Activated CD4-positive, alpha-beta T cell treated with anti-CD3 and anti-CD28 coated beads, Interleukin-2, amount 10 ng/mL, durations not matched to agents 24 days and 14 days (primary cell): ENCODE data around the gene ATXN7L2. TPM values are rescaled to one million over a fixed set of nuclear protein-coding genes. Genes with fewer than 3 reads are reported as not detected.

ENCODE experiments used
- DNase-seq: peaks from one replicate; pipeline ENCODE4 v3.0.0; 2022
- H3K27ac Mint-ChIP-seq: one replicate; pipeline ENCODE4 v1.8.0; 2022; ENCODE audit warnings: mild to moderate bottlenecking, mixed read lengths
- H3K27me3 Mint-ChIP-seq: one replicate; pipeline ENCODE4 v1.8.0; 2022; ENCODE audit warnings: mixed read lengths
- H3K36me3 Mint-ChIP-seq: one replicate; pipeline ENCODE4 v1.8.0; 2022; ENCODE audit warnings: low read depth, mild to moderate bottlenecking, mixed read lengths
- H3K4me1 Mint-ChIP-seq: one replicate; pipeline ENCODE4 v1.8.0; 2021; ENCODE audit warnings: mixed read lengths
- H3K4me3 Mint-ChIP-seq: one replicate; pipeline ENCODE4 v1.8.0; 2022; ENCODE audit warnings: mild to moderate bottlenecking, moderate library complexity, mixed read lengths
- H3K9me3 Mint-ChIP-seq: one replicate; pipeline ENCODE4 v1.8.0; 2021; ENCODE audit warnings: mixed read lengths
- intact Hi-C: fragments of 100-400 bp; cut with micrococcal nuclease; formaldehyde crosslinking; loops from one replicate; pipeline ENCODE4 v1.15.1; 2023
- total RNA-seq: library from RNA; stranded (reverse); gene quantifications from 2 replicates; pipeline ENCODE4 v1.2.3, GENCODE V29; 2022

Gene ATXN7L2
- total RNA-seq, 1 donor from 2014 or later, result 15.1 TPM

- Mint-ChIP-seq H3K9me3 (no peaks in the 10 kb centered on the region), H3K4me1 (peaks cover 43% of the 10 kb centered on the region), H3K4me3 (peak overlapping the region; percentile 96), H3K36me3 (peaks cover 10% of the 10 kb centered on the region), H3K27me3 (peaks cover 24% of the 10 kb centered on the region), H3K27ac (peak overlapping the region; percentile 82)
- DNase-seq, result no peak
- intact Hi-C loops, result loop anchor here (1.0 to 10.0 kb wide), 5 partner anchors 11 to 551 kb away; partner anchors contain the start of genes CYB561D1, ELAPOR1, PSMA5 and PSRC1
Measured at GRCh38 chr1:109482791-109483671, 674 bp upstream of the ATXN7L2 start.

GRCh38 chr1:109484519-109484975 lies 842 bp downstream of the ATXN7L2 start:
- H3K27me3 Mint-ChIP-seq, result peaks cover 18% of the 10 kb centered on the region
- H3K27ac Mint-ChIP-seq, result peak overlapping the region; percentile 98
- DNase-seq, result peak; percentile 70
- peak overlapping the region; percentile 99 for H3K4me3 Mint-ChIP-seq
- no peaks in the 10 kb centered on the region for H3K9me3 Mint-ChIP-seq
- intact Hi-C loops, result loop anchor here (1.0 to 10.0 kb wide), 2 partner anchors 235 to 370 kb away; partner anchors contain the start of genes CELSR2 and ELAPOR1
- H3K36me3 Mint-ChIP-seq, result peaks cover 18% of the 10 kb centered on the region
- H3K4me1 Mint-ChIP-seq, result peaks cover 36% of the 10 kb centered on the region

DNA sequence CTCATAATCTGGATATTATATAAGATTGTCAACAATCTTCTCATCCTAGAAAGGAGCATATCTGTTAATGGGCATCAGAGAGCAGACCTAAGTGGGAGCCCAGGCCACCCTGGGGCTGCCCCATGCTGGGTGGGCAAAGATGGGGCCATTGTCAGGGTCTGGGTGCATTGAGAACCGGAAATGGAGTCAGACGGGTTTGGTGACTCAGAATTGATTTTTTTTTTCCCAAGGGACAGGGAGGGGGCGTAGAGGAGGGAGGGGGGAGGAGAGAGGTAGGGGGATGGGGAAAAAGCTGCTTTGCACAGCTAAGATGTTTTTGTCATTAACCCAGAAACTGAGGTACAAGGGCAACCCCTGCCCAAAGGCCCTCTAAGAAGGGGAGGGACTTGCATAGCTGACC lies 1.3 kb downstream of the ATXN7L2 start:
- peaks cover 36% of the 10 kb centered on the region for H3K4me1 Mint-ChIP-seq

GRCh38 chr1:109487261-109487660 lies 3.6 kb downstream of the ATXN7L2 start:
- no peak overlapping the region for H3K27ac Mint-ChIP-seq
- intact Hi-C loops, result loop anchor here (10.0 kb wide), 1 partner anchor 372 kb away; the partner anchor contains the start of gene ELAPOR1

More for the DNA sequence above, 1.3 kb downstream of the ATXN7L2 start:
- H3K27me3 Mint-ChIP-seq, result peaks cover 13% of the 10 kb centered on the region
- intact Hi-C loops, result loop anchor here (10.0 kb wide), 1 partner anchor 370 kb away; the partner anchor contains the start of gene ELAPOR1
- no peak for DNase-seq
- H3K4me3 Mint-ChIP-seq, result peak overlapping the region; percentile 99
- peaks cover 18% of the 10 kb centered on the region for H3K36me3 Mint-ChIP-seq
- peak overlapping the region; percentile 98 for H3K27ac Mint-ChIP-seq
- no peaks in the 10 kb centered on the region for H3K9me3 Mint-ChIP-seq

GRCh38 chr1:109488201-109488600 lies 4.5 kb downstream of the ATXN7L2 start:
- Mint-ChIP-seq H3K9me3 (no peaks in the 10 kb centered on the region), H3K27ac (no peak overlapping the region), H3K4me1 (peaks cover 30% of the 10 kb centered on the region), H3K4me3 (no peak overlapping the region), H3K27me3 (no peaks in the 10 kb centered on the region), H3K36me3 (peaks cover 28% of the 10 kb centered on the region)
- DNase-seq, result no peak
- intact Hi-C loops, result loop anchor here (10.0 kb wide), 1 partner anchor 373 kb away; the partner anchor contains the start of gene ELAPOR1

More at GRCh38 chr1:109487261-109487660, 3.6 kb downstream of the ATXN7L2 start:
- H3K27me3 Mint-ChIP-seq, result no peaks in the 10 kb centered on the region
- H3K4me1 Mint-ChIP-seq, result peaks cover 36% of the 10 kb centered on the region
- no peak overlapping the region for H3K4me3 Mint-ChIP-seq
- DNase-seq, result no peak
- H3K36me3 Mint-ChIP-seq, result peaks cover 26% of the 10 kb centered on the region
- no peaks in the 10 kb centered on the region for H3K9me3 Mint-ChIP-seq

GRCh38 chr1:109488696-109489095 lies 5.0 kb downstream of the ATXN7L2 start:
- peaks cover 28% of the 10 kb centered on the region for H3K36me3 Mint-ChIP-seq
- DNase-seq, result no peak
- H3K27me3 Mint-ChIP-seq, result no peaks in the 10 kb centered on the region
- peaks cover 27% of the 10 kb centered on the region for H3K4me1 Mint-ChIP-seq
- no peak overlapping the region for H3K27ac Mint-ChIP-seq
- H3K9me3 Mint-ChIP-seq, result no peaks in the 10 kb centered on the region
- intact Hi-C loops, result loop anchor here (10.0 kb wide), 1 partner anchor 374 kb away; the partner anchor contains the start of gene ELAPOR1
- H3K4me3 Mint-ChIP-seq, result no peak overlapping the region

DNA sequence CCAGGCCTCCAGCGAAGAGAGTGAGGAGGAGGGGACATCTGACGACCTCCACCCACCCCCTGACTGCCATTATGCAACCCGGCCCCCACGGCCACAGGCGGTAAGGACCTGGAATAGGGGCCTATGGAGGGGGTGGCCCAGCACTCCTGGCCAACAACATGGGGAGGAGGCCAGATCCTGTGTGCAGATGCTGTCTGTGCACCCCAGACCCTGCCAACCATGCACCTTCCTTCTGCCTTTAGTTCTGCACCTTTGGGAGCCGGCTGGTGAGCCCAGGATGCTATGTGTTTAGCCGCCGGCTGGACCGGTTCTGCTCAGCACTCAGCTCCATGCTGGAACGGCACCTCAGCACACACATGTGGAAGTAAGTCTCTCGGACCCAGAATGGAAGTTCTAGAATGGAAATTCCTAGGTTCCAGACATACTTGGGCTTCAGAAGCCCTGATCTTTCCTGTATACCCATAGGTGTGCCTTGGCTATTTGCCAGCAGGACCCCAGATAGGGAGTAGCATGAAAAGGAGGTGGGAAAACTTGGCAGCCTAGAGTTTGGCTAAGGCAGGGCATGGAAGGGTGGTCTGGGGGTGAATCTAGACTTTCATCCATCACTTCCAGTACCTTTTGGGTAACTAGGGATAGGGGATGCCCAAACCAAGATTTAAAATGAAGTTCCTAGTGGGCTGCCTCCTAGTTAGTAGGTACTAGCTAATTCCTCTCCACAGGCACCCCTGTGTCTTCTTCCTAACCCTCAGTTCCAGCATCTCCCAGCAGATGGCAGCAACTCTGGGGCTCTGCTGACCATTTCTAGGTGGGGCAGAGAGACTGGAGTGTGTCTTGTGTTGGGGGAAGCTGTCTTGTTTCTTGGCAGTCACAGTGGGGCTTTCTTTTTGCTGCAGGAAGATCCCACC lies 6.6 kb downstream of the ATXN7L2 start:
- no peaks in the 10 kb centered on the region for H3K9me3 Mint-ChIP-seq
- H3K27me3 Mint-ChIP-seq, result no peaks in the 10 kb centered on the region
- peaks cover 20% of the 10 kb centered on the region for H3K4me1 Mint-ChIP-seq
- peak; percentile 92 for DNase-seq
- no peak overlapping the region for H3K4me3 Mint-ChIP-seq
- H3K27ac Mint-ChIP-seq, result no peak overlapping the region
- peaks cover 25% of the 10 kb centered on the region for H3K36me3 Mint-ChIP-seq
- intact Hi-C loops, result loop anchor here (5.0 kb wide), 1 partner anchor 132 kb away; no protein-coding TSS in a partner anchor

GRCh38 chr1:109490934-109491302 lies 7.2 kb downstream of the ATXN7L2 start:
- Mint-ChIP-seq H3K27ac (no peak overlapping the region), H3K9me3 (no peaks in the 10 kb centered on the region), H3K27me3 (no peaks in the 10 kb centered on the region), H3K4me1 (peaks cover 22% of the 10 kb centered on the region), H3K4me3 (no peak overlapping the region), H3K36me3 (peaks cover 25% of the 10 kb centered on the region)
- intact Hi-C loops, result loop anchor here (5.0 kb wide), 1 partner anchor 131 kb away; no protein-coding TSS in a partner anchor
- DNase-seq, result no peak

- no peak for DNase-seq
- peaks cover 29% of the 10 kb centered on the region for H3K36me3 Mint-ChIP-seq
- no peak overlapping the region for H3K27ac Mint-ChIP-seq
- intact Hi-C loops, result loop anchor here (5.0 kb wide), 1 partner anchor 131 kb away; no protein-coding TSS in a partner anchor
- no peaks in the 10 kb centered on the region for H3K27me3 Mint-ChIP-seq
- no peak overlapping the region for H3K4me3 Mint-ChIP-seq
- no peaks in the 10 kb centered on the region for H3K9me3 Mint-ChIP-seq
- H3K4me1 Mint-ChIP-seq, result peaks cover 21% of the 10 kb centered on the region
Measured at GRCh38 chr1:109491372-109491771, 7.7 kb downstream of the ATXN7L2 start.

- Mint-ChIP-seq H3K27me3 (no peaks in the 10 kb centered on the region), H3K4me1 (peaks cover 26% of the 10 kb centered on the region), H3K27ac (no peak overlapping the region), H3K36me3 (peaks cover 31% of the 10 kb centered on the region), H3K9me3 (no peaks in the 10 kb centered on the region), H3K4me3 (no peak overlapping the region)
- intact Hi-C loops, result loop anchor here (5.0 kb wide), 1 partner anchor 130 kb away; no protein-coding TSS in a partner anchor
- no peak for DNase-seq
Measured at GRCh38 chr1:109492779-109493178, 9.1 kb downstream of the ATXN7L2 start.

DNA sequence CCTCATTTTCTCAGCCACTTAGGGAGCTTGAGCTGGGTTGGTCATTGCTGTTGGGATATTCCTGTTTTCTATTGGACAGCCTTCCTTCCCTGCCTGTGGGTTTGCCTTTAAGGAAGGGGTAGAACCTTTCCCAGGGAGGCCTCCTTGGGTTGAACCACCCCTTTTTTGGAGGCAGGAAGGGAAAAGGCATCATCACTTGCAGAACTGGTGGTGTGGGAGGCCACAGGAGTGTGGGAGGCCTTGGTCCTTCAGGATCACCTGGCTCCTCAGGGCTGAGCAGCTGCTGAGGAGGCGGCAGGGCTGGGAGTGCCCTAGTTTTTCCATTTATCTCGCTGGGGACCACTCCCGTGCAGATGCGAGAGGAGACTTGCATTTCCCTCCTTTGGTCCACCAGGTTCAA lies 9.5 kb downstream of the ATXN7L2 start:
- peaks cover 31% of the 10 kb centered on the region for H3K4me1 Mint-ChIP-seq
- H3K9me3 Mint-ChIP-seq, result no peaks in the 10 kb centered on the region
- no peaks in the 10 kb centered on the region for H3K27me3 Mint-ChIP-seq

GRCh38 chr1:109493805-109494539 lies 10.3 kb downstream of the ATXN7L2 start, which contains the start of gene CYB561D1:
Gene CYB561D1 (plus strand): TSS chr1:109494094. CDS start chr1:109494140, 46 bp downstream.
- Mint-ChIP-seq H3K27me3 (no peaks in the 10 kb centered on the region), H3K27ac (peak within 1 kb of the TSS; percentile 70), H3K9me3 (no peaks in the 10 kb centered on the region), H3K36me3 (peaks cover 28% of the 10 kb centered on the region), H3K4me3 (peak within 1 kb of the TSS; percentile 93), H3K4me1 (peaks cover 36% of the 10 kb centered on the region)
- DNase-seq, result peak; percentile 97
- intact Hi-C loops, result loop anchor here (1.0 to 5.0 kb wide), 3 partner anchors 11 to 128 kb away; partner anchors contain the start of gene ATXN7L2

More for the DNA sequence above, 9.5 kb downstream of the ATXN7L2 start:
- H3K4me3 Mint-ChIP-seq, result peak overlapping the region; percentile 93
- H3K27ac Mint-ChIP-seq, result no peak overlapping the region
- H3K36me3 Mint-ChIP-seq, result peaks cover 31% of the 10 kb centered on the region
- intact Hi-C loops, result loop anchor here (5.0 kb wide), 1 partner anchor 129 kb away; no protein-coding TSS in a partner anchor
- DNase-seq, result no peak
